ENCODE data around the gene DMPK. TPM values are rescaled to one million over a fixed set of nuclear protein-coding genes. Genes with fewer than 3 reads are reported as not detected.

The DMPK gene
- total RNA-seq, 2 donors from 2014 or later, result 212 to 227 TPM

GRCh38 chr19:45768655-45768983, 13.7 kb downstream of the DMPK start:
- peak overlapping the region; percentile 98 for H3K4me3 ChIP-seq
- H3K36me3 ChIP-seq, result peaks cover 21% of the 10 kb centered on the region
- H3K27me3 ChIP-seq (replicated peaks; ENCODE audit: insufficient read depth), result no peaks in the 10 kb centered on the region
- TF ChIP-seq, protein P1, sequence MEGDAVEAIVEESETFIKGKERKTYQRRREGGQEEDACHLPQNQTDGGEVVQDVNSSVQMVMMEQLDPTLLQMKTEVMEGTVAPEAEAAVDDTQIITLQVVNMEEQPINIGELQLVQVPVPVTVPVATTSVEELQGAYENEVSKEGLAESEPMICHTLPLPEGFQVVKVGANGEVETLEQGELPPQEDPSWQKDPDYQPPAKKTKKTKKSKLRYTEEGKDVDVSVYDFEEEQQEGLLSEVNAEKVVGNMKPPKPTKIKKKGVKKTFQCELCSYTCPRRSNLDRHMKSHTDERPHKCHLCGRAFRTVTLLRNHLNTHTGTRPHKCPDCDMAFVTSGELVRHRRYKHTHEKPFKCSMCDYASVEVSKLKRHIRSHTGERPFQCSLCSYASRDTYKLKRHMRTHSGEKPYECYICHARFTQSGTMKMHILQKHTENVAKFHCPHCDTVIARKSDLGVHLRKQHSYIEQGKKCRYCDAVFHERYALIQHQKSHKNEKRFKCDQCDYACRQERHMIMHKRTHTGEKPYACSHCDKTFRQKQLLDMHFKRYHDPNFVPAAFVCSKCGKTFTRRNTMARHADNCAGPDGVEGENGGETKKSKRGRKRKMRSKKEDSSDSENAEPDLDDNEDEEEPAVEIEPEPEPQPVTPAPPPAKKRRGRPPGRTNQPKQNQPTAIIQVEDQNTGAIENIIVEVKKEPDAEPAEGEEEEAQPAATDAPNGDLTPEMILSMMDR (IDR thresholded peaks at IDR 0.05), result no peak
- no peaks in the 10 kb centered on the region for H3K9me3 ChIP-seq
- no peak for DNase-seq (ENCODE audit: low spot score)
- peaks cover 30 to 44% of the 10 kb centered on the region in 2 donors for H3K4me1 ChIP-seq (ENCODE audit: control insufficient read depth in 1 of 2, low read depth in 2 of 2)
- no peak for ATAC-seq (ENCODE audit: insufficient number of reproducible peaks, low FRiP score, low read depth)
- peak overlapping the region; percentile 94 to 98 for H3K27ac ChIP-seq

- TF ChIP-seq, protein P1 (IDR thresholded peaks at IDR 0.05), result no peak
These were observed 14.2 kb downstream of the DMPK start for GRCh38 chr19:45767881-45768654.

DNA sequence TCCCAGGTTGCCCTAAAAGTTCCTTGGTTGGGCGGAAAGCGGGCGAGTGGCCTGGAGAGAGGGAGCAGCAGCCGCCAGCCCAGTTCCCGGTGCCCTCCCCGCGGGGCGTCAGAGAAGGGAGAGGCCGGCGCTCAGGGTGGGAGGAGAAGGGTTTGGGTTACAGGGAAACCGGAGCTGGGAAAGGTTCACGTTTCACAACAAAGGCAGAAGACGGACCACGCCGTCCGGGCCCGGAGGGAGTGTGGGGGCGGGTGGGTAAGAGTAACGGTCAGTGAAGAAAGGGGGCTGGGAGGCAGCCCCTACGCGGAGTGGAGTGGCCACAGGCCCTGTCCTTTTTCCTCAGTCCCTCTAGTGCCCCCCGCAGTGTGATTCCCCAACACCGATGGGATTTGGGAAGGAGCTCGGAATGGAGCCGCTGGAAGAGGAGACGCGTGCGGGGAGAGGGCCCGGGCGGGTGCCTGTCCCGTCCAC, 14.8 kb downstream of the DMPK start:
- Histone ChIP-seq H3K36me3 (peaks cover 11% of the 10 kb centered on the region), H3K27me3 (replicated peaks; ENCODE audit: insufficient read depth) (no peaks in the 10 kb centered on the region), H3K9me3 (no peaks in the 10 kb centered on the region), H3K27ac (peak overlapping the region; percentile 94 to 98), H3K4me1 (ENCODE audit: control insufficient read depth in 1 of 2, low read depth in 2 of 2) (peaks cover 31 to 50% of the 10 kb centered on the region in 2 donors), H3K4me3 (peak overlapping the region; percentile 98)
- ATAC-seq (ENCODE audit: insufficient number of reproducible peaks, low FRiP score, low read depth) (no peak), DNase-seq (ENCODE audit: low spot score) (no peak)
- TF ChIP-seq, protein P1 (IDR thresholded peaks at IDR 0.05), result no peak

More at GRCh38 chr19:45767881-45768654, 14.2 kb downstream of the DMPK start:
- H3K27me3 ChIP-seq (replicated peaks; ENCODE audit: insufficient read depth), result no peaks in the 10 kb centered on the region
- DNase-seq (ENCODE audit: low spot score) (no peak), ATAC-seq (ENCODE audit: insufficient number of reproducible peaks, low FRiP score, low read depth) (no peak)
- H3K27ac ChIP-seq, result peak overlapping the region; percentile 94 to 98
- H3K9me3 ChIP-seq, result no peaks in the 10 kb centered on the region
- H3K36me3 ChIP-seq, result peaks cover 17% of the 10 kb centered on the region
- H3K4me1 ChIP-seq (ENCODE audit: control insufficient read depth in 1 of 2, low read depth in 2 of 2), result peaks cover 31 to 49% of the 10 kb centered on the region in 2 donors
- H3K4me3 ChIP-seq, result peak overlapping the region; percentile 98

DNA sequence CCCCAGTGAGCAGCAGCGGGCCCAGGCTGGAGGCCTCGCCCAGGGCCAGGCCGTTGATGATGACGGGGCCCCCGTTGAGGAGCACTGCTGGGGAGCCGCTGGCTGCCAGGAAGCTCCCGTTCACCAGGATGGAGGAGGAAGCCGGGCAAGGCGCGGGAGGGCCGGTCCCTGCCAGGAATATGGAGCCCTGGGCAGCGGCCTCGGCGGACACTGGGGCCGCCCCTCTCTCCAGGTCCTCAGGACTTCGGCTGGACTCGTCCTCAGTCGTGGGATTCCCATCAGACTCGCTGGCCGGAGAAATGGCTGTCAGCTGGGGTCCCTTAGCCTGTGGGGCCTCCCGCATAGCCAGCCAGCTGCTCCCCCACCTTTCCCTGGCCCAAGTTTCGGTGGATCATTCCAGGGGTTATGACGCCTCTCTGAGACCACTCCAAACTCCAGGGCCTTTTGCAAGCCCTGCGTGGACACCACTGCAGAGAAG, 15.4 kb downstream of the DMPK start:
- no peaks in the 10 kb centered on the region for H3K27me3 ChIP-seq (replicated peaks; ENCODE audit: insufficient read depth)
- H3K4me1 ChIP-seq (ENCODE audit: control insufficient read depth in 1 of 2, low read depth in 2 of 2), result peaks cover 31 to 50% of the 10 kb centered on the region in 2 donors
- H3K27ac ChIP-seq, result peak overlapping the region; percentile 94 to 98
- DNase-seq (ENCODE audit: low spot score) (no peak), ATAC-seq (ENCODE audit: insufficient number of reproducible peaks, low FRiP score, low read depth) (no peak)
- TF ChIP-seq, protein P1 (IDR thresholded peaks at IDR 0.05), result no peak
- no peaks in the 10 kb centered on the region for H3K9me3 ChIP-seq
- peak overlapping the region; percentile 98 for H3K4me3 ChIP-seq
- peaks cover 9% of the 10 kb centered on the region for H3K36me3 ChIP-seq

- no peak for DNase-seq (ENCODE audit: low spot score)
These were observed 15.9 kb downstream of the DMPK start for GRCh38 chr19:45766296-45766868.

More at GRCh38 chr19:45766296-45766868, 15.9 kb downstream of the DMPK start:
- H3K4me1 ChIP-seq (ENCODE audit: control insufficient read depth in 1 of 2, low read depth in 2 of 2), result peaks cover 31 to 49% of the 10 kb centered on the region in 2 donors
- no peak for ATAC-seq (ENCODE audit: insufficient number of reproducible peaks, low FRiP score, low read depth)
- H3K36me3 ChIP-seq, result peaks cover 3% of the 10 kb centered on the region
- H3K27me3 ChIP-seq (replicated peaks; ENCODE audit: insufficient read depth), result no peaks in the 10 kb centered on the region
- H3K9me3 ChIP-seq, result no peaks in the 10 kb centered on the region
- H3K27ac ChIP-seq, result peak overlapping the region; percentile 94 to 98
- TF ChIP-seq, protein P1 (IDR thresholded peaks at IDR 0.05), result no peak
- H3K4me3 ChIP-seq, result peak overlapping the region; percentile 98
